Epithelial cell of esophagus (primary cell): ENCODE data around the gene CTSE.

Experiments used
- DNase-seq: peaks from one replicate; pipeline ENCODE4 v3.0.0; 2010; ENCODE audit warnings: low read depth
- H3K4me3 ChIP-seq: 2 replicates; pipeline ENCODE4 v1.5.1; 2011; ENCODE audit warnings: mild to moderate bottlenecking, low read length, control low read depth
- CTCF ChIP-seq: IDR thresholded peaks from 2 replicates; pipeline ENCODE4 v1.5.1; 2011; ENCODE audit warnings: low read depth, mild to moderate bottlenecking, low read length, control low read depth, inconsistent platforms; ENCODE audit not compliant: insufficient read depth; ENCODE audit errors: missing control alignments

CTSE gene

GRCh38 chr1:206030191-206030590, 6.5 kb upstream of the CTSE start:
- no peak overlapping the region for H3K4me3 ChIP-seq
- no peak for TF ChIP-seq CTCF
- DNase-seq, result no peak

GRCh38 chr1:206029484-206029883, 5.8 kb upstream of the CTSE start:
- no peak for TF ChIP-seq CTCF
- H3K4me3 ChIP-seq, result no peak overlapping the region
- peak; percentile 93 for DNase-seq

GRCh38 chr1:206025283-206025820, 1.7 kb upstream of the CTSE start:
- H3K4me3 ChIP-seq, result no peak overlapping the region
- TF ChIP-seq CTCF, result no peak
- DNase-seq, result peak; percentile 59

- no peak overlapping the region for H3K4me3 ChIP-seq
- DNase-seq, result no peak
- no peak for TF ChIP-seq CTCF
Observed at GRCh38 chr1:206022766-206023165, 929 bp downstream of the CTSE start.

- no peak for TF ChIP-seq CTCF
- no peak overlapping the region for H3K4me3 ChIP-seq
- peak; percentile 39 for DNase-seq
Observed at GRCh38 chr1:206021626-206022365, 1.9 kb downstream of the CTSE start.

- TF ChIP-seq CTCF, result no peak
- no peak for DNase-seq
- H3K4me3 ChIP-seq, result no peak overlapping the region
Observed at GRCh38 chr1:206021008-206021625, 2.6 kb downstream of the CTSE start.
